HuH-7.5 (cell line): ENCODE measurements around the gene FOXL1.

Experiments used
- DNase-seq: peaks from one replicate; pipeline ENCODE4 v3.0.0; 2011; ENCODE audit warnings: low spot score

FOXL1 gene

GRCh38 chr16:86578061-86578599, at the start of gene FOXL1:
TSS of gene FOXL1 (plus strand) at chr16:86578549. CDS start at chr16:86578724, 175 bp downstream.
- DNase-seq, result no peak

DNA sequence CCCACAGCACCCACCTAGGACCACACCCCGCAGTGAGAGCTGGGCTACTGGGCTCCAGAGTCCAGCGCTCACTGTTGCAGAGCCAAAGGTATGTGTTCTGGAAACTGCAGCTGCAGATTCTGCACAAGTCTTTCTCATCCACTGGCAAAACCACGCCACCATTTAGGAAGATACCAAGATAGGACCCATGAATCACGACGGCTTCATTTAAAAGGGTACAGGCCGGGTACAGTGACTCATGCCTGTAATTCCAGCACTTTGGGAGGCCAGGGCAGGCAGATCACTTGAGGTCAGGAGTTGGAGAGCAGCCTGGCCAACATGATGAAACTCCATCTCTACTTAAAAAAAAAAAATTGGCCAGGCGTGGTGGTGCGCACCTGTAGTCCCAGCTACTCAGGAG, 49.2 kb upstream of the FOXL1 start:
- no peak for DNase-seq

- no peak for DNase-seq
Observed at GRCh38 chr16:86530251-86531190, 47.8 kb upstream of the FOXL1 start.

DNA sequence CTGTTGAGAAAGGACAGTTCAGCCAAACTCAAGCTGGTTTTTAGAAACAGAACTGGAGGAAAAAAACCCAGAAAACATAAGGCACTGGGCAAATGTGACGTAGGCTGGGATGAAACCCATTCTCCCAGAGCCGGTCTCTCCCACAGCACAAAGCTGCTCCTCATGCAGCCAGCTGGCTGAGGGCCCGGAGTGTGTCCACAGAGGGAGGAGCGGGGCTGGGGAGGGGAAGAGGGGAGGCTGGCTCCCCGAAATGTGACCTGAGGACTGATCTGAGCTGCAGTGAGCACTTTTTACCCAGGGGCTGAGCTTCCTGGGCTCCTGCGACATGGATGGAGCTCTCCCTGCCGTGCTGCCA, 47.2 kb upstream of the FOXL1 start:
- DNase-seq, result no peak

DNA sequence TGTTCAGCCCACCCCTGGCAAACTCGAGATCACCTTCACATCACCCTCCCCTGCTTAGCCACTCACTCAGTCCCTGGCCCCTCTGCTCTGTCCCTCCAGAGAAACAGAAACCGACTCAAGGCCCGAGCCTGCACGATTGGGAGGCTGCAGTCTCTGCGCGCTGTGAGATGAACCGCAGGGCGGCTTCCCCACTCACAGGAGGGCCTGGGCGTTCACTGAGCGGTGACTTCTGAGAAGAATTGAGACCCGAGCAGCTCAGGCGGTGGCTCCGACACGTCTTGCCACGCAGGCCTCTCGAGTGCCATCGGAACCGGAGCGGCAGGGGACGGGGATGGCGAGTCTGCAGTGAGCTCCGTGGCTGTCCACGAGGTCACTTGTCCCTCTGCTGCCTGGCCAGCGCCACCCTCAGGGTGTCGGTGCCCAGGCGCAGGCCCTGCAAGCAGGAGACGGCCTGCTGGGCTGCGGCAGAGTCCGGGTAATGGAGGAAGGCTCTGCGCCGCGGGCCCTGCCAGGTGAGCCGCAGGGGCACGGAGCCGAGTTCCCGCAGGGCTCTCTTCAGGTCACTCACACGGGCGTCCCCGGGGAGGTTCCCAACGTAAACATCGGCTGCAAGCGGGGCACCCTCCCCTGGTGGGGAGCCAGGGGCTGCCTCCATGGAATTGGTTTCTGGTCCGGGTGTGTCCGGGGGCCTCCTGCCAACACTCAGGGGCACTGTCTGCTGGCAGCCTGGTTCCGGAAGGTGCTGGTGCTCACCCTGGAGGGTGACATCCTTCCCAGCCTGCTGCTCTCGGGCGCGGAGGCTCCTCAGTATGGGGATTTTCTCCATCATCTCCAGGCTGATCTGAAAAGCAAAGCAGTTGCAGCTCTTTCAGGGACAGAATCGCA, 46.5 kb upstream of the FOXL1 start:
- DNase-seq, result no peak

DNA sequence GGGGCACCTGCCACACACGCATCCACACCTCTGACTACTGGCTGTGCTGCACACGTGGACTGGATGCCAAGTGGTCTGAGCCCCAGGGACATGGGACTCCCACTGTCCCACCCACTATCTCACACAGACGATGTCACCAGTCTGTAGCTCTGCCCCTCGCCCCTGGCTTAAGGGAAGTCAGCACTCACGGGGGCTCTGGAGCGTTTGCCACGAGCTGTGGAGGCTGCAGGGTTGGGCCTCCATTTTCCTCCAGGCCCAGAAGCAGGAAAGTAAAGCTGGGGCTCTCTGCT, 45.9 kb upstream of the FOXL1 start:
- no peak for DNase-seq

DNA sequence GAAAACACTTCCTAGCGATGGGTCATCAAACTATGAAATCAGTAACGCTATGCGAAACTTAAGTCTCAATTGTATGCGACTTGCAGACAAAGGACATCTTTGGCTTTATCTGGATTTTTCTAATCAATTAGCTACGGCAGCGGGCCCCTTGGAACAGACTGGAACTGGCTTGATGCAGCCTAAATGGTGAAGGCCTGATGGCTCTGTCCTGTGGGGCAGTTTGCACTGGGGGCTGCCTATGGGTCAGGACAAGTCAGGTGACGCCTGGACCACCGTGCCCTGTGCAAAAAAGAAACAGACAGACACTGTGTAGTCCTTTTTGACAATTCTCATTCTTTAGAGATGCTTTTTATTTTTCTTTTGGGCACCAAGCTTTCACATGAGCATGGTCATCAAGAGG, 45.3 kb upstream of the FOXL1 start:
- no peak for DNase-seq

- no peak for DNase-seq
Observed at GRCh38 chr16:86533767-86534351, 44.5 kb upstream of the FOXL1 start.

GRCh38 chr16:86534779-86535615, 43.4 kb upstream of the FOXL1 start:
- DNase-seq, result no peak

DNA sequence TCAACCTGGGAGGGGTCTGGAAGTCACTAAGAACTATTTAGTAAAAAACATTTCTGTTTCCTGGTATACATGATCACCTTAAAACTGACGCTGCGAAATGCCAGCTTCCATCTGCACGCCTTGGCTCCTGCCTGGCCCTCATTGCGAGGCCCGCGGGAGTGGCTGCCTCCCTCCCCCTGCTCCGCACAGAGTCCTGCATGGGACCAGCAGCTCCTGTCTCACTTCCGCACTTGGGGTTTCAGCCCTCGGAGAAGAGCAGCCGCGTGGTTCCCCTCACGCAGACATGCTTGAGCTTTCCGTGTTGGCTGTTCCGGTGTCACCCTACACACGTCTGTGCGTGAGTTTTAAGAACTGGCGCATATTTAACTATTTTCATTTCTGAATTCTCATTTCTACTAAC, 41.7 kb upstream of the FOXL1 start:
- DNase-seq, result no peak

DNA sequence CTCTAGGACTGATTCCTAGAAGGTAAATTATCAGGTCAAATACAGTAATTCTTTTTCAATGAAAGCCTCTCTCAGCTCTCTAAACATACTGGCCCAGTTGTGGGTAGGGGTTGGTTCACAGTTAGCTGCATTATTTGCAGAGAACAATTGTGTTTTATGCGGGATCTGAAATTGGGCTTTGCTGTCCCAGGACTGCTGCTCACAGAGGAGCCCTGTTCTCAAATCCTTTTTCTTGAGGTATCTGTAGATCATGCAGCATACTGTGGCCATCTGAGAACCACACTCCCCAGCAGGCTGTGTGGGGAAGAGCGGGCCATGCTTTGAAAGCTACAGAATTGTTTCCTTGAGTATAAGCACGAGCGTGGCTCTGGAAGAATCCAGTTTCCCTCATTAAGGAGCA, 40.9 kb upstream of the FOXL1 start:
- DNase-seq, result no peak

DNA sequence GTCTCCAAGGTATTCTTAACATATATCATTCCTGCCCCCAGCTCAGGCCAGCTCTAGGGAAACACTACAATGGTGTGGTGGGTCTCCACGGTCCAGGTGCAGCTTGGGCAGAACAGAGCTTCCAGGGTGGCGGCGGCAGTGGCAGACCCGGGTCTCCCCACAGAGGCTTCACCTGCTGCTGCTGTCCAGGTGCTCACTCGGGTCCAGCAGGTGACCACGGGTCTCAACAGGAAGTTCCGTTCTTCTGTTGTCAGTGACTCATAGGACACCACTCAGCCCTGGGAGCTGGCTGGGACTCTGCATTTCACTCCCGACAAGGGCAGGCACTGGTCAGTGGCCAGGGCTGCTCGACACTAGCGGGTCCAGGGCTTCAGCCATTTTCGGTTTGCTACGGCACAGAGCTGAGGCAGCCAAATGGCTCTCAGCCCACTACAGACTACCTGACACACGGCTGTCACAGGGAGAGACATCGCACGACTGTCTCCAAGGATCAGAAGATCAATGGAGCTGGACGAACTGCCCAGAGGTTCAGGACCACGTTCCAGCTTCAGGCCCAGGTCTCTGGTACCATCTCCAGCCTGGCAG, 40.1 kb upstream of the FOXL1 start:
- no peak for DNase-seq

GRCh38 chr16:86540894-86541293, 37.5 kb upstream of the FOXL1 start:
- DNase-seq, result no peak

GRCh38 chr16:86541560-86541959, 36.8 kb upstream of the FOXL1 start:
- no peak for DNase-seq

DNA sequence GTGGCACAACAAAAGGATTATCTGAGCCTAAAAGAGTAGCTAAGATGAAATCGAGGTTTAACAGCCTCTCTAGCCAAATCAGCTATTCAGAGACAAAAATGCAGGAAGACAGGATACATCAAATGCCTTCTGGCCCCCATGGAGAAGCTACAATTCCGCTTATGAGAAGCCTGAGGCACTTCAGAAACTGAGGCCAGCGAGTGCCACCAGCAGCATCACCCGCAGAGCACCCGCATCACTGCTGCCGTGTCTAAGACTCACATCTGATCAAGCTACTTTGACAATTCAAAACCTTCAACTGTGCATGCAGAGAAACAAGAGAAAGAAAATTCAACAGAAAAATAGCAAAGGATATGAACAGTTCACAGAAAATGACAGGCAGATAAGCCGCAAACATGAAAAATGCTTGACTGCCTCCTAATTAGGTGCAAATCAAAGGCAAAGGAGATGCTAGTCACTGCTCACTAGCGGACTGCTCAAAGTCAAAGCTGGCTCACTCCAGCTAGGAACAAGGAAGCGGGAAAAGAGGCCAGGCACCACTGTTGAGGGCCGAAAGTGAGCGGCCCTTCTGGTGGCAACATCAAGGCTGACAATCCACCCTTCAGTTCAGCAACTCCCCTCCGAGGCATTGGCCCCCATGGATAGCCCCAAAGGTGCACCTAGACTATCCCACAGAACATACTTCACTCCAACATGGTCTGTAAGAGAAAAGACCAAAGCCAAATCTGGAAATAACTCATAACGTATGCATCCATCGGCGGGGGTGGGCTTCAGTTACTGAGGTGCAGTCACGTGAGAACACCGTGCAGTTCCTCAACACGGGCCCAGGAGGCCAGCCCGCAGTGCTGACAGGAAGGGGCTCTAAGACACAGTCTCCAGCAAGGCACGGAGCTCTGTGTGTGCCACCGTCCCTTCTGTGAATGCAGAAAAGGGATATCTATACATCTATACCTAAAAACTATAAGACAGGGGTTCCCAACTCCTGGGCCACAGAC, 35.3 kb upstream of the FOXL1 start:
- no peak for DNase-seq

- no peak for DNase-seq
Observed at GRCh38 chr16:86545481-86545880, 32.9 kb upstream of the FOXL1 start.

GRCh38 chr16:86545954-86546637, 32.3 kb upstream of the FOXL1 start:
- no peak for DNase-seq

- DNase-seq, result no peak
Observed at GRCh38 chr16:86546638-86547013, 31.7 kb upstream of the FOXL1 start.

DNA sequence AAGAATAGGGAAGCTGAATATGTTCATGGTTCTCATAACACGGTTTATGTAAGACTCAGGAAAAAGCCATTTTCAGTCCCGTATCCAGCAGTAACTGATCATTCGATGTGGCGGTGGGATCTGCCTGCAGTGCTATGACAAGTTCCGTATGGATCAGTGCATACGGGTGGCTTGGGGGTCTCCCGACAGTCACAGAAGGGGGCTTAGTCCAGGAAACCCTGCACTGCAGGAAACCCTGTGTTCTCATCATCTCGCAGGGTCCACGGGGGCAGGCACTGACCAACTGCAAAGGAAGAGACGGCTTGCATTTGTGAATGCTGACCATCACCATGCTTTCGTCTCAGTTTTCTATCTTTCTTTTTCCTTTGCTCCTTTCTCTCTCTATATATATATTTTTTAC, 31.1 kb upstream of the FOXL1 start:
- no peak for DNase-seq
